ENCODE data around the gene TSBP1.

The TSBP1 gene

GRCh38 chr6:32406197-32406596, 34.5 kb upstream of the TSBP1 start:
- DNase-seq (ENCODE audit: low read depth) = no peak
- no peak overlapping the region for H3K4me3 ChIP-seq (ENCODE audit: low read length)
- no peak for TF ChIP-seq CTCF (conservative IDR thresholded peaks at IDR 0.05; ENCODE audit: low read depth, low read length)

- H3K4me3 ChIP-seq (ENCODE audit: low read length) = no peak overlapping the region
- no peak for TF ChIP-seq CTCF (conservative IDR thresholded peaks at IDR 0.05; ENCODE audit: low read depth, low read length)
- DNase-seq (ENCODE audit: low read depth) = no peak
Measured at GRCh38 chr6:32405656-32406055, 34.0 kb upstream of the TSBP1 start.

GRCh38 chr6:32402812-32403211, 31.1 kb upstream of the TSBP1 start:
- DNase-seq (ENCODE audit: low read depth) = no peak
- no peak for TF ChIP-seq CTCF (conservative IDR thresholded peaks at IDR 0.05; ENCODE audit: low read depth, low read length)
- no peak overlapping the region for H3K4me3 ChIP-seq (ENCODE audit: low read length)

- no peak overlapping the region for H3K4me3 ChIP-seq (ENCODE audit: low read length)
- TF ChIP-seq CTCF (conservative IDR thresholded peaks at IDR 0.05; ENCODE audit: low read depth, low read length) = no peak
- DNase-seq (ENCODE audit: low read depth) = no peak
Measured at GRCh38 chr6:32401284-32401963, 29.7 kb upstream of the TSBP1 start.

- H3K4me3 ChIP-seq (ENCODE audit: low read length) = no peak overlapping the region
- no peak for TF ChIP-seq CTCF (conservative IDR thresholded peaks at IDR 0.05; ENCODE audit: low read depth, low read length)
- no peak for DNase-seq (ENCODE audit: low read depth)
Measured at GRCh38 chr6:32397252-32397920, 25.7 kb upstream of the TSBP1 start.

GRCh38 chr6:32396028-32396427, 24.3 kb upstream of the TSBP1 start:
- no peak for TF ChIP-seq CTCF (conservative IDR thresholded peaks at IDR 0.05; ENCODE audit: low read depth, low read length)

More at GRCh38 chr6:32396028-32396427, 24.3 kb upstream of the TSBP1 start:
- no peak overlapping the region for H3K4me3 ChIP-seq (ENCODE audit: low read length)
- no peak for DNase-seq (ENCODE audit: low read depth)

All from retinal pigment epithelial cell (primary cell).